Ramos (cell line): ENCODE data around the gene CERS4.
"Not testable (repeated sequence)": the region's sequence is repeated elsewhere in the genome, so short reads cannot be mapped to it uniquely, and the experiment has no call there.

Source experiments
- in situ Hi-C: fragments of 300-500 bp; cut with MboI; formaldehyde crosslinking; loops from one replicate; pipeline ENCODE4 v1.14.3; 2022; ENCODE audit warnings: low sequenced_read_pairs; ENCODE audit not compliant: unreplicated experiment

The CERS4 gene

GRCh38 chr19:8209462-8210378 is 550 bp downstream of the CERS4 start:
- in situ Hi-C loops, result no loop called here

- in situ Hi-C loops, result no loop called here
Observed at GRCh38 chr19:8210421-8211101, 1.4 kb downstream of the CERS4 start.

GRCh38 chr19:8212212-8212611 is 3.0 kb downstream of the CERS4 start:
- in situ Hi-C loops, result no loop called here

GRCh38 chr19:8212916-8213315 is 3.7 kb downstream of the CERS4 start:
- in situ Hi-C loops, result no loop called here

- in situ Hi-C loops, result no loop called here
Observed at GRCh38 chr19:8213827-8214672, 4.9 kb downstream of the CERS4 start.

GRCh38 chr19:8214802-8215201 is 5.6 kb downstream of the CERS4 start:
- in situ Hi-C loops, result no loop called here

GRCh38 chr19:8215783-8216182 is 6.6 kb downstream of the CERS4 start:
- in situ Hi-C loops, result no loop called here

GRCh38 chr19:8216357-8216756 is 7.2 kb downstream of the CERS4 start:
- in situ Hi-C loops, result no loop called here

GRCh38 chr19:8218127-8218526 is 9.0 kb downstream of the CERS4 start:
- in situ Hi-C loops, result not testable (repeated sequence)

GRCh38 chr19:8220481-8220880 is 11.3 kb downstream of the CERS4 start:
- in situ Hi-C loops, result no loop called here

- in situ Hi-C loops, result no loop called here
Observed at GRCh38 chr19:8221161-8221560, 12.0 kb downstream of the CERS4 start.

GRCh38 chr19:8223442-8223841 is 14.3 kb downstream of the CERS4 start:
- in situ Hi-C loops, result not testable (repeated sequence)

GRCh38 chr19:8224394-8225145 is 15.4 kb downstream of the CERS4 start:
- in situ Hi-C loops, result no loop called here

- in situ Hi-C loops, result no loop called here
Observed at GRCh38 chr19:8231073-8231604, 22.0 kb downstream of the CERS4 start.

GRCh38 chr19:8233370-8233769 is 24.2 kb downstream of the CERS4 start:
- in situ Hi-C loops, result no loop called here

- in situ Hi-C loops, result no loop called here
Observed at GRCh38 chr19:8237026-8237425, 27.9 kb downstream of the CERS4 start.

GRCh38 chr19:8238251-8238650 is 29.1 kb downstream of the CERS4 start:
- in situ Hi-C loops, result no loop called here

GRCh38 chr19:8239528-8240273 is 30.5 kb downstream of the CERS4 start:
- in situ Hi-C loops, result no loop called here
